ENCODE results near the gene PPP2R2C. TPM values are rescaled to one million over a fixed set of nuclear protein-coding genes. Genes with fewer than 3 reads are reported as not detected.
A peak's percentile ranks its signal among the peaks of the same experiment; 100 is the strongest.

The PPP2R2C gene
- total RNA-seq, 3 donors from 2014 or later = not detected

- no peak for DNase-seq
- no peaks in the 10 kb centered on the region for H3K9me3 Mint-ChIP-seq
- H3K27me3 Mint-ChIP-seq (ENCODE audit: low read depth) = peaks cover 22% of the 10 kb centered on the region
- no peak for ATAC-seq
- no peak overlapping the region for H3K4me3 Mint-ChIP-seq
- H3K36me3 Mint-ChIP-seq (ENCODE audit: insufficient read depth) = no peaks in the 10 kb centered on the region
- H3K4me1 Mint-ChIP-seq (ENCODE audit: low read depth) = no peaks in the 10 kb centered on the region
Measured at GRCh38 chr4:6378493-6379445, 93.6 kb downstream of the PPP2R2C start.

DNA sequence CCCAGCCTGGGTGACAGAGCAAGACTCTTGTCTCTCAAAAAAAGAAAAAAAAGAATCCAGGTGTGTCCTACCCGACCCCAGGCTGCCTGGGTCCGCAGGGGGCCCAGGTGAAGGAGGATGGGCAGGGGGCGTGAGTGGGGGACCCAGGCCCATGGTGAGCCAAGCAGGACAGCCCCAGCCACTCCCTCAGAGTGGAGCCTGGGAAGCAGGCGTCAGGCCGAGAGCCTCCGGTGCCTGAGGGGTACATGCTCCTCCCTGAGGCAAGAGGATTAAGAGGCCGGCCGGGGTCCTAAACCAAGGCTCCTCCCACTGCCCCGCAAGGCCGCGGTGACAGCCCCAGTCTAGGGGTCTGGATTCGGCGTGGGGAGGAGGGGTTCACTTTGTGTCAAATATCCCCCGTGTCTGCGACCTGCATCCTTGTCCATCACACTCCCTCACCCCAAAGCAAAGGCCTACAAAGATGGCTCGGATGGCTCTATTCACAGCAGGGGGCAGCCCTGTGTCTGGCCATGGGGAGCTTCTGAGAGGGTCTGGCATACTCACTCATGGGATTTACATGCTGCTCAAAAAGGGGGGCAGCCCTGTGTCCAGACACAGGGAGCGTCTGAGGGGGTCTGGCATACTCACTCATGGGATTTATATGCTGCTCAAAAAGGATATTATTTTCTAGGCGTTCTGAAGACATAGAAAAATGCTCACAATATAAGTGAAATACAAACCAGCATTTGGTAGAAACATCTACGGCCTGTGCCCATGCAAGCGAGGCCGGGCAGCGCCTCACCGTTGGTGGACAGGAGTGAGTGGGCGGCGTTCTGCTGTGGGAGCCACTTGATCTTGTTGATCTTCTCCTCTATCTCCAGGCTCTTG, 94.6 kb downstream of the PPP2R2C start:
- ATAC-seq (no peak), DNase-seq (no peak)
- no peak overlapping the region for H3K4me3 Mint-ChIP-seq
- peaks cover 16% of the 10 kb centered on the region for H3K27me3 Mint-ChIP-seq (ENCODE audit: low read depth)
- no peaks in the 10 kb centered on the region for H3K36me3 Mint-ChIP-seq (ENCODE audit: insufficient read depth)
- no peaks in the 10 kb centered on the region for H3K4me1 Mint-ChIP-seq (ENCODE audit: low read depth)
- H3K9me3 Mint-ChIP-seq = no peaks in the 10 kb centered on the region

DNA sequence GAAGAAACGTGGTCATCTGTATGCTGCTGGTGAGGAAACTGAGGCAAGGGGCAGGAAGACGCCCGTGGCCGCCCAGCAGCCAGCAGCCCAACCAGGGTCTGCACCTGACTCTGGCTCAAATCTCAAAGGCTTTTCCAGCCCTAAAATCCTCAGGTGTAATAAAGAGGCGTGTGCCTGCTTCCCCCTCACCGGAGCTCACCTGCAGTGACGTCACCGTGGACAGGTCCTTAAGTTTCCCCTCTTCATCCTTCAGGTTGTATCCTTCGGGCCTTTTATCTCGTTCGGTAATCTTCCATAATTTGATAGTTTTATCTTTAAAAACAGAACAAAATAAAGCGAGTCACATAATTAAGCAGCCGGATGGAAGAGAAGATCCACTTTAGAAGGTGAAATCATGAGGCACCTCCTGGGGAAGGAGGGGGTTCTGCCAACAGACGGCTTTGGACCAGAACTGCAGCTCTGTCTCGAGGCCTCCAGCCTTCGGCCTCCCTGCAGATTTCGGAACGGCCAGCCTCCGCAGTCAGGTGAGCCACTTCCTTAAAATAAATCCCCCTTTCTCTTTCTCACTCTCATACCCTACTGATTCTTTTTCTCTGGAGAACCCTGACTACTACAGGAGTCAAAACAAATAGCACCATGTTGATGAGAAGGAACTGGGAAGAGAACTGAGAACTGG, 96.7 kb downstream of the PPP2R2C start:
- DNase-seq (no peak), ATAC-seq (no peak)
- Mint-ChIP-seq H3K27me3 (ENCODE audit: low read depth) (peaks cover 9% of the 10 kb centered on the region), H3K4me3 (no peak overlapping the region), H3K9me3 (no peaks in the 10 kb centered on the region), H3K36me3 (ENCODE audit: insufficient read depth) (no peaks in the 10 kb centered on the region), H3K4me1 (ENCODE audit: low read depth) (no peaks in the 10 kb centered on the region)

GRCh38 chr4:6374575-6374974, 97.8 kb downstream of the PPP2R2C start:
- Mint-ChIP-seq H3K27me3 (ENCODE audit: low read depth) (peaks cover 4% of the 10 kb centered on the region), H3K36me3 (ENCODE audit: insufficient read depth) (no peaks in the 10 kb centered on the region), H3K4me1 (ENCODE audit: low read depth) (no peaks in the 10 kb centered on the region), H3K9me3 (no peaks in the 10 kb centered on the region), H3K4me3 (no peak overlapping the region)
- DNase-seq (no peak), ATAC-seq (no peak)

DNA sequence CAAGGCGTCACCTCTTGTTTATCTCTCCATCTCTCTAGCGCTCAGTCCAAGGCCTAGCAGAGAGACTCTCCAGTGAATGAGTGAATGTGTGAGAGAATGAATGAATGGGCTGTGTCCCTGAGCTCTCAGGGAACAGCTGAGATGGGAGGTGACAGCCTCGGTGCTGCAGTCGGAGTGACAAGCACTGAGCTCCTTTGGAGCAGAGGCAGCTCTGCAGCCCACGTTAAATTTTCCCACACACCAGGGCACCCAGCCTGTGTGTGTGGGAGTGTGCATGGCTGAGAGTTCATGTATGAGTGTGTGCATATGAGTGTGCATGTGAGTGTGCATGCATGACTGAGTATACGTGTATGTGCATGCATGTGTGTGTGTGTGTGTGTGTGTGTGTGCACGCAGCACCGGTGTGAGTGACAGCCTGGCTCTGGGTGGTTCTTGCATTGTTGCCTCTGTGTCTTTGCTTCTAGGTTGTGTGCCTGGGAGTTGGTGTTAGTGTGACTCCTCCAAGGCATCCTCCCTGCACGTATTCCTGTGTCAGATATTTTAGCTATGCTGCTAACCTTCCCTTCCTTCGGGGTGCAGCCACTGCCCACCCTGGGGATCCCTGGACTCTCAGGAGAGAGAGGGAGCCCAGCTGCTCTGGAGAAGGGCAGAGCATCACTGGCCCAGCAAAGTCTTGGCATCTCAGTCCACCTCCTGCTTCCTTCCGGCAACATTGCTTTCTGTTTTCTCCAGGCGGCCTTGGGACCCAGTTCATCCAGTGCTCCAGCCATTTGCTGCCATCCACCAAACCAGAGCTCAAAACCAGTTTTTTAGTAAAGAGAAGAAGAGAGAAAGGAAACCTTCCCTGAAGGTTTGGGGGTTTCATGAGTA, 98.6 kb downstream of the PPP2R2C start:
- DNase-seq = no peak
- Mint-ChIP-seq H3K4me3 (no peak overlapping the region), H3K9me3 (no peaks in the 10 kb centered on the region), H3K4me1 (ENCODE audit: low read depth) (no peaks in the 10 kb centered on the region), H3K27me3 (ENCODE audit: low read depth) (peaks cover 4% of the 10 kb centered on the region), H3K36me3 (ENCODE audit: insufficient read depth) (no peaks in the 10 kb centered on the region)
- no peak for ATAC-seq

- Mint-ChIP-seq H3K4me3 (no peak overlapping the region), H3K4me1 (ENCODE audit: low read depth) (no peaks in the 10 kb centered on the region), H3K36me3 (ENCODE audit: insufficient read depth) (no peaks in the 10 kb centered on the region), H3K27me3 (ENCODE audit: low read depth) (peaks cover 9% of the 10 kb centered on the region), H3K9me3 (no peaks in the 10 kb centered on the region)
- DNase-seq (no peak), ATAC-seq (peak; percentile 35 to 61)
Measured at GRCh38 chr4:6372649-6373525, 99.5 kb downstream of the PPP2R2C start.

GRCh38 chr4:6371812-6372211, 100.6 kb downstream of the PPP2R2C start:
- peaks cover 7% of the 10 kb centered on the region for H3K27me3 Mint-ChIP-seq (ENCODE audit: low read depth)
- DNase-seq = no peak
- no peaks in the 10 kb centered on the region for H3K36me3 Mint-ChIP-seq (ENCODE audit: insufficient read depth)
- H3K4me1 Mint-ChIP-seq (ENCODE audit: low read depth) = no peaks in the 10 kb centered on the region
- H3K9me3 Mint-ChIP-seq = no peaks in the 10 kb centered on the region
- ATAC-seq = no peak
- no peak overlapping the region for H3K4me3 Mint-ChIP-seq

DNA sequence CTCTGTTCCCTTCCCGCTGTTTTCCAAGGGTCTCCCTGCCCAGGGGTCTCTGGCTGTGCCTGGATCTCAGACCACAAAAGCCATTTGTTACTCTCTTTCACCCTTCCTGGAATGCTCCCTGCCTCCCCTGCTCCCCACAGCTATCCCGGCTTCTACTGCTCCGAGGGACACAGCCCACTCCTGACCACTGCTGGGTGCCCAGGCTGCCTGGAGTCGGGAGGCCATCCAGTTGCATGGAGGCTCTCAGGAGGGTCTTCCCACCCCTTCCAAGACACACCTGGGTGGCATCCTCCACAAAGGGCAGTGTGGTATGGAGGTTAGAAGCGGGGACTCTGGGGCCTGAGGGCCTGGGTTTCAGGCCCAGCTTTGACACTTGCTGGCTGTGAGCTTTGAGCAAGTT, 101.1 kb downstream of the PPP2R2C start:
- no peak overlapping the region for H3K4me3 Mint-ChIP-seq
- DNase-seq = no peak
- no peak for ATAC-seq
- H3K36me3 Mint-ChIP-seq (ENCODE audit: insufficient read depth) = no peaks in the 10 kb centered on the region
- H3K9me3 Mint-ChIP-seq = no peaks in the 10 kb centered on the region
- H3K27me3 Mint-ChIP-seq (ENCODE audit: low read depth) = peaks cover 9% of the 10 kb centered on the region
- H3K4me1 Mint-ChIP-seq (ENCODE audit: low read depth) = no peaks in the 10 kb centered on the region

DNA sequence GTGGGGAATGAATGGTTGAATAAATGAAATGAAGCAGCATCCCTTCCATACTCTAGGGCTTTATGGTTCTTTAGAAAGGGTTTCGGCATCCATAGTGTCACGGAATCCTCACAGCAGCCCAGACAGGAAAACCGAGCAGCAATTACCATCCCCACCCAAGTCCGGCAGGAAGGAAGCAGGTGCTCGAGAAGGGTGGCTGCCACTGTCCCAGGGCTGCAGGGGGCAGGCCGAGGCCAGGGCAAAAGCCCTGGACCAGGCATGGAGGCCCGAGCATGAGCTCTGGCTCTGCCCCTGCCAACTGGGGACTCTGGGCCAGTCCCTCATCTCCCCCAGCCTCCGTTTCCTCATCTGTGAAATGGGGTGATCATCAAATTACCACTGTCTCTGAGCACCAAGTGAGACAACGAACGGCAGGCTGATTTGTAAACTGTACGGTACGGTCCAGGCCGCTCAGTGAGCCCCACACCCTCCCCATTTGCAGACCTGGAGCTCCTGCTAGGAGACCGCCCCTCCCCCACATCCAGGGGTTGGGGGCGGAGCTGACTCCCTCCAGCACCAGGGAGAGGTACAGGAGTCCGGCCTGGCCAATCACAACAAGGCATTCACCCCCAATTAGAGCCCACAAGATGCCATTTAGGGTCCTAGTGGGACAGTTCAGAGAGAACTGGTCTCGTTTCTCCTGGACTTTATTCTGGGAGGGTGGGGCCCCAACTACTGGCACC, 102.3 kb downstream of the PPP2R2C start:
- Mint-ChIP-seq H3K36me3 (ENCODE audit: insufficient read depth) (no peaks in the 10 kb centered on the region), H3K4me3 (no peak overlapping the region), H3K4me1 (ENCODE audit: low read depth) (no peaks in the 10 kb centered on the region), H3K9me3 (no peaks in the 10 kb centered on the region), H3K27me3 (ENCODE audit: low read depth) (peaks cover 9% of the 10 kb centered on the region)
- ATAC-seq (no peak), DNase-seq (no peak)

GRCh38 chr4:6369511-6369910, 102.9 kb downstream of the PPP2R2C start:
- Mint-ChIP-seq H3K4me1 (ENCODE audit: low read depth) (no peaks in the 10 kb centered on the region), H3K4me3 (no peak overlapping the region), H3K27me3 (ENCODE audit: low read depth) (peaks cover 9% of the 10 kb centered on the region), H3K9me3 (no peaks in the 10 kb centered on the region), H3K36me3 (ENCODE audit: insufficient read depth) (no peaks in the 10 kb centered on the region)
- ATAC-seq = no peak
- DNase-seq = no peak

- H3K27me3 Mint-ChIP-seq (ENCODE audit: low read depth) = peaks cover 10% of the 10 kb centered on the region
Measured at GRCh38 chr4:6369035-6369434, 103.4 kb downstream of the PPP2R2C start.

DNA sequence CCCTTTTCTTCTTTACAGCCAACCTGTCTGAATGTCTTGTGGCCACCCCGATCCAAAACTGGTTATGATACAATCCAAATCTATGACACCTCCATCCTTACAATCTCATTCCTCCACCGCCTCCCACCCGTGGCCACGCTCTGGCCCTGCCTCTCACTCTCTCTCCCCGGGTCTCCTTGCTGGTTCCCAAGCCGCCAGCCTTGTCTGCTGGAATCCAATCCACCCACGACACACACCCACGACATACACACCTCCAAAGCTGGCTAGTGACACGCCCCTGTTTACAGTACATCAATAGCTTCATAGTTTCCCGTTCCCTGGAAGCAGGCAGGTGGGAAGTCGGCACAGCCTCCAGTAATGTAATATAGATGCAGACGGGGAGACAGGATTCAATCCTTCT, 103.8 kb downstream of the PPP2R2C start:
- ATAC-seq (no peak), DNase-seq (no peak)
- Mint-ChIP-seq H3K4me3 (no peak overlapping the region), H3K9me3 (no peaks in the 10 kb centered on the region), H3K27me3 (ENCODE audit: low read depth) (peaks cover 13% of the 10 kb centered on the region), H3K4me1 (ENCODE audit: low read depth) (no peaks in the 10 kb centered on the region), H3K36me3 (ENCODE audit: insufficient read depth) (no peaks in the 10 kb centered on the region)

More at GRCh38 chr4:6369035-6369434, 103.4 kb downstream of the PPP2R2C start:
- Mint-ChIP-seq H3K36me3 (ENCODE audit: insufficient read depth) (no peaks in the 10 kb centered on the region), H3K4me1 (ENCODE audit: low read depth) (no peaks in the 10 kb centered on the region), H3K4me3 (no peak overlapping the region), H3K9me3 (no peaks in the 10 kb centered on the region)
- ATAC-seq = no peak
- no peak for DNase-seq

Measured in activated T-cell treated with anti-CD3 and anti-CD28 coated beads, Interleukin-2, amount 50 U/mL, for 4 hours (primary cell).